MM.1S (cell line): ENCODE results near the gene KCNH8.

ENCODE experiments used
- DNase-seq: peaks from one replicate; pipeline ENCODE4 v3.0.0-alpha.2; 2015
- H2AFZ ChIP-seq: fragments of 300-600 bp; sonication (generic); 2 replicates; pipeline ENCODE4 v1.6.0; 2016; ENCODE audit warnings: antibody characterized with exemption, low read length
- H3F3A ChIP-seq: fragments of 300-600 bp; sonication (generic); 2 replicates; pipeline ENCODE4 v1.6.1; 2016; ENCODE audit warnings: mild to moderate bottlenecking, antibody characterized with exemption, low read length, moderate library complexity, mixed read lengths; ENCODE audit not compliant: insufficient read depth
- H3K27ac ChIP-seq: fragments of 300-600 bp; sonication (generic); 2 replicates; pipeline ENCODE4 v1.5.1; 2016; ENCODE audit warnings: mild to moderate bottlenecking, low read length
- H3K27me3 ChIP-seq: fragments of 300-600 bp; sonication (generic); replicated peaks from 2 replicates; pipeline ENCODE4 v1.6.0; 2016; ENCODE audit warnings: low read length; ENCODE audit not compliant: insufficient read depth
- H3K36me3 ChIP-seq: fragments of 300-600 bp; sonication (generic); replicated peaks from 2 replicates; pipeline ENCODE4 v1.6.1; 2016; ENCODE audit warnings: mild to moderate bottlenecking, low read length, mixed read lengths; ENCODE audit not compliant: insufficient read depth
- H3K4me1 ChIP-seq: fragments of 300-600 bp; sonication (generic); 2 replicates; pipeline ENCODE4 v1.6.1; 2016; ENCODE audit warnings: low read length, mixed read lengths
- H3K4me2 ChIP-seq: fragments of 300-600 bp; sonication (generic); 2 replicates; pipeline ENCODE4 v1.6.0; 2016; ENCODE audit warnings: low read depth, low read length
- H3K4me3 ChIP-seq: fragments of 300-600 bp; sonication (generic); 2 replicates; pipeline ENCODE4 v1.5.1; 2016; ENCODE audit warnings: low read length, mixed read lengths
- H3K79me2 ChIP-seq: fragments of 300-600 bp; sonication (generic); 2 replicates; pipeline ENCODE4 v1.6.1; 2016; ENCODE audit warnings: mixed run types, low read length, mixed read lengths
- H3K9ac ChIP-seq: fragments of 300-600 bp; sonication (generic); 2 replicates; pipeline ENCODE4 v1.6.1; 2016; ENCODE audit warnings: low read length, mixed read lengths
- H3K9me2 ChIP-seq: fragments of 300-600 bp; sonication (generic); replicated peaks from 2 replicates; pipeline ENCODE4 v1.6.1; 2016; ENCODE audit warnings: mild to moderate bottlenecking, low read length, mixed read lengths; ENCODE audit not compliant: insufficient read depth
- H3K9me3 ChIP-seq: fragments of 300-600 bp; sonication (generic); replicated peaks from 2 replicates; pipeline ENCODE4 v1.6.1; 2016; ENCODE audit warnings: mild to moderate bottlenecking, low read length, mixed read lengths; ENCODE audit not compliant: insufficient read depth
- H4K20me1 ChIP-seq: fragments of 300-600 bp; sonication (generic); 2 replicates; pipeline ENCODE4 v1.6.1; 2016; ENCODE audit warnings: mild to moderate bottlenecking, low read length, moderate library complexity, mixed read lengths; ENCODE audit not compliant: insufficient read depth
- EZH2 ChIP-seq: fragments of 300-600 bp; sonication (generic); optimal IDR thresholded peaks from 2 replicates; pipeline ENCODE3; 2017; ENCODE audit warnings: low read depth, mild to moderate bottlenecking, antibody characterized with exemption, low read length, mixed read lengths
- EZH2phosphoT487 ChIP-seq: fragments of 300-600 bp; sonication (generic); IDR thresholded peaks from 2 replicates; pipeline ENCODE4 v1.6.1; 2018; ENCODE audit warnings: antibody characterized with exemption, low read length
- TF ChIP-seq, protein P1 (sequence below): fragments of 300-600 bp; sonication (generic); IDR thresholded peaks from 2 replicates; pipeline ENCODE4 v1.5.1; 2016; ENCODE audit warnings: antibody characterized with exemption, low read length, mixed read lengths

The KCNH8 gene

DNA sequence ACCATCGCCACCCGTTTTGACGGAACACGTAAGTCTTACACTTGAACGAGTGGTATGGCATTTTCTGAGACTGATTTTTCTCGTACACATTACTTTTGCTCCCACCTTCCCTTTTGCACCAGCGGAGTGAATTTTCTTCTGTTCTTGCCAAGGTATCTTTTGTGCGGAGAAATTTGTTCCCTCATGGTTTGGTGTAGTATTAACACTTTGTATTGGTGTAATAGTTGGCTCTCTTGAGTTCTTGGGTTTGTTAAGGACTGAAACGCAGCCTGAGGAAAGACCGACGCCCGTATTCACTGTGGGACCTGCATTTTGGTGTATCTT lies 420 bp downstream of the KCNH8 start:
- H2AFZ ChIP-seq: no peak overlapping the region
- no peaks in the 10 kb centered on the region for H3K4me1 ChIP-seq
- DNase-seq: no peak
- no peak overlapping the region for H3K4me3 ChIP-seq
- H3K9me3 ChIP-seq: no peaks in the 10 kb centered on the region
- H3K36me3 ChIP-seq: no peaks in the 10 kb centered on the region
- no peak overlapping the region for H3K9ac ChIP-seq
- TF ChIP-seq, protein P1, sequence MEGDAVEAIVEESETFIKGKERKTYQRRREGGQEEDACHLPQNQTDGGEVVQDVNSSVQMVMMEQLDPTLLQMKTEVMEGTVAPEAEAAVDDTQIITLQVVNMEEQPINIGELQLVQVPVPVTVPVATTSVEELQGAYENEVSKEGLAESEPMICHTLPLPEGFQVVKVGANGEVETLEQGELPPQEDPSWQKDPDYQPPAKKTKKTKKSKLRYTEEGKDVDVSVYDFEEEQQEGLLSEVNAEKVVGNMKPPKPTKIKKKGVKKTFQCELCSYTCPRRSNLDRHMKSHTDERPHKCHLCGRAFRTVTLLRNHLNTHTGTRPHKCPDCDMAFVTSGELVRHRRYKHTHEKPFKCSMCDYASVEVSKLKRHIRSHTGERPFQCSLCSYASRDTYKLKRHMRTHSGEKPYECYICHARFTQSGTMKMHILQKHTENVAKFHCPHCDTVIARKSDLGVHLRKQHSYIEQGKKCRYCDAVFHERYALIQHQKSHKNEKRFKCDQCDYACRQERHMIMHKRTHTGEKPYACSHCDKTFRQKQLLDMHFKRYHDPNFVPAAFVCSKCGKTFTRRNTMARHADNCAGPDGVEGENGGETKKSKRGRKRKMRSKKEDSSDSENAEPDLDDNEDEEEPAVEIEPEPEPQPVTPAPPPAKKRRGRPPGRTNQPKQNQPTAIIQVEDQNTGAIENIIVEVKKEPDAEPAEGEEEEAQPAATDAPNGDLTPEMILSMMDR: no peak
- TF ChIP-seq EZH2: no peak
- no peak overlapping the region for H3K27ac ChIP-seq
- H3K4me2 ChIP-seq: no peak overlapping the region
- no peaks in the 10 kb centered on the region for H4K20me1 ChIP-seq
- peaks cover 17% of the 10 kb centered on the region for H3K27me3 ChIP-seq
- H3K9me2 ChIP-seq: no peaks in the 10 kb centered on the region
- no peaks in the 10 kb centered on the region for H3K79me2 ChIP-seq
- H3F3A ChIP-seq: peaks cover 6% of the 10 kb centered on the region

DNA sequence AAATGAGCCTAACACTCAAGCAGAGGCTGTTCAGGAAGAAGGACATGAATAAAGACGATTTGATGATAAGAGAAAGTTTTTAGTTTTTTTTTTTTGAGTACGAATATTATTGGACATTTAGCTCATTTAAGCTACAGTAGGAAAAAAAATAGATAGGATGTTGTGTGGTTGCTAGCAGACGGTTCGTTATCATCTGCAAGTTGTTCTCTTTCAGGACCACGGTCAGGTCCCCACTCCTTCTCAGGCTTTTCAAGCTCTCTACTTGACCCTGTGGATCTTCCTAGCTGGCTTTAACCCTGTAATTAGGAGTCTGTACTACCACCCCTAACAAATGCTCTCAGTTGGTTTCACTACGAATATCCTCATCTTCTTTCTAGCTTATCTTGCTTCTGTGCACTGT lies 1.1 kb downstream of the KCNH8 start:
- Histone ChIP-seq H2AFZ (no peak overlapping the region), H4K20me1 (no peaks in the 10 kb centered on the region), H3K27me3 (peaks cover 17% of the 10 kb centered on the region), H3K79me2 (no peaks in the 10 kb centered on the region), H3K9me2 (no peaks in the 10 kb centered on the region), H3K4me2 (no peak overlapping the region), H3F3A (peaks cover 6% of the 10 kb centered on the region), H3K36me3 (no peaks in the 10 kb centered on the region), H3K9me3 (no peaks in the 10 kb centered on the region), H3K27ac (no peak overlapping the region), H3K4me3 (no peak overlapping the region), H3K4me1 (no peaks in the 10 kb centered on the region), H3K9ac (no peak overlapping the region)
- TF ChIP-seq, protein P1: no peak
- no peak for TF ChIP-seq EZH2
- no peak for TF ChIP-seq EZH2phosphoT487
- peak; percentile 60 for DNase-seq

DNA sequence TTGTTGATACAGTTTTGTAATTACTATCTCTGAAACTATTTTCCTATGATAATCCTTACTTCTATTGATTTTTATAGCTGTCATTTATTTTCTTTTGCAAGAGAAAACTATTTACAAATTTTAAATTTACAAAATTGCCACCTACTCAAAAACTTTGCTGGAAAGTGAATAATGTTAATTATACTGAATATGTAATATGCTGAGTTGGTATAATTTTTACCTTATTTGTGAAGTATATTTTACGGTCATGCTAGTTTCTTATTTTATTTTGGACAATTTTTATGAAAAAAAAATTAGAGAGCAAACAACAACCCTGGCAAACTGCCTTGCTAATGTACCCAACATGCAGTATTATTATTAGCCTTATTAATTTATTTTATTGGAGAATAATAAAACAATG lies 2.9 kb downstream of the KCNH8 start:
- no peaks in the 10 kb centered on the region for H3K36me3 ChIP-seq
- H3K4me1 ChIP-seq: no peaks in the 10 kb centered on the region
- no peak overlapping the region for H3K9ac ChIP-seq
- H3K9me3 ChIP-seq: no peaks in the 10 kb centered on the region
- peaks cover 5% of the 10 kb centered on the region for H3F3A ChIP-seq
- peaks cover 17% of the 10 kb centered on the region for H3K27me3 ChIP-seq
- no peak overlapping the region for H3K4me2 ChIP-seq
- DNase-seq: no peak
- H3K9me2 ChIP-seq: no peaks in the 10 kb centered on the region
- H3K27ac ChIP-seq: no peak overlapping the region
- H2AFZ ChIP-seq: no peak overlapping the region
- TF ChIP-seq EZH2 (no peak), EZH2phosphoT487 (no peak)
- TF ChIP-seq, protein P1: no peak
- no peak overlapping the region for H3K4me3 ChIP-seq
- no peaks in the 10 kb centered on the region for H4K20me1 ChIP-seq
- H3K79me2 ChIP-seq: no peaks in the 10 kb centered on the region
